ENCODE measurements around the gene TAGLN2. TPM values are rescaled to one million over a fixed set of nuclear protein-coding genes. Genes with fewer than 3 reads are reported as not detected.
A peak's percentile ranks its signal among the peaks of the same experiment; 100 is the strongest.
"Not testable (repeated sequence)": the region's sequence is repeated elsewhere in the genome, so short reads cannot be mapped to it uniquely, and the experiment has no call there.

Gene TAGLN2
- total RNA-seq, 1 donor from 2014 or later, result 85.1 TPM

DNA sequence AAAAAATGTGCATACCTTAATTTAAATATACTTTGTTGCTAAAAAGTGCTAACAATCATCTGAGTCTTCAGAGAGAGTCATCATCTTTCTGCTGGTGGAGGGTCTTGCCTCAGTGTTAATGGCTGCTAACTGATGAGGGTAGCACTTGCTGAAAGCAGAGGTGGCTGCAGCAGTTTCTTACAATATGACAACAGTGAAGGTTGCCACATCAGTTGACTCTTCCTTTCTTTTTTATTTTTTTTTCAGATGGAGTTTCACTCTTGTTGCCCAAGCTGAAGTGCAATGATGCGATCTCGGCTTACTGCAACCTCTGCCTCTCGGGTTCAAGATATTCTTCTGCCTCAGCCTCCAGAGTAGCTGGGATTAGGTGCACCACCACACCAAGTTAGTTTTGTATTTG is 22.8 kb downstream of the TAGLN2 start:
- Histone ChIP-seq H3K9ac (ENCODE audit: low read depth in 1 of 3, low read length in 3 of 3) (no peak overlapping the region), H3K4me1 (ENCODE audit: control insufficient read depth in 3 of 3, insufficient read depth in 3 of 3, low read length in 3 of 3) (peaks cover 0 to 11% (median 8%) of the 10 kb centered on the region in 3 donors), H3K27me3 (ENCODE audit: control insufficient read depth in 3 of 3, insufficient read depth in 3 of 3, low read length in 3 of 3) (peaks cover 0 to 5% (median 0%) of the 10 kb centered on the region in 3 donors), H3K4me3 (ENCODE audit: low read length in 3 of 3) (no peak overlapping the region), H3K27ac (ENCODE audit: low read depth, low read length) (no peak overlapping the region), H3K9me3 (ENCODE audit: control insufficient read depth in 3 of 3, low read length in 3 of 3) (no peaks in the 10 kb centered on the region), H3K36me3 (ENCODE audit: control insufficient read depth in 3 of 3, insufficient read depth in 3 of 3, low read length in 3 of 3) (no peaks in the 10 kb centered on the region)

- peaks cover 0 to 5% (median 0%) of the 10 kb centered on the region in 3 donors for H3K27me3 ChIP-seq (ENCODE audit: control insufficient read depth in 3 of 3, insufficient read depth in 3 of 3, low read length in 3 of 3)
- H3K36me3 ChIP-seq (ENCODE audit: control insufficient read depth in 3 of 3, insufficient read depth in 3 of 3, low read length in 3 of 3), result no peaks in the 10 kb centered on the region
- H3K4me1 ChIP-seq (ENCODE audit: control insufficient read depth in 3 of 3, insufficient read depth in 3 of 3, low read length in 3 of 3), result peaks cover 0 to 14% (median 14%) of the 10 kb centered on the region in 3 donors
- H3K9me3 ChIP-seq (ENCODE audit: control insufficient read depth in 3 of 3, low read length in 3 of 3), result no peaks in the 10 kb centered on the region
- H3K9ac ChIP-seq (ENCODE audit: low read depth in 1 of 3, low read length in 3 of 3), result no peak overlapping the region
- H3K4me3 ChIP-seq (ENCODE audit: low read length in 3 of 3), result no peak overlapping the region
- H3K27ac ChIP-seq (ENCODE audit: low read depth, low read length), result no peak overlapping the region
Measured at GRCh38 chr1:159900755-159901360, 24.4 kb downstream of the TAGLN2 start.

- Histone ChIP-seq H3K4me3 (ENCODE audit: low read length in 3 of 3) (peak within 1 kb of the TSS in 1 of 3 donors; percentile 7), H3K9ac (ENCODE audit: low read depth in 1 of 3, low read length in 3 of 3) (no peak within 1 kb of the TSS), H3K9me3 (ENCODE audit: control insufficient read depth in 3 of 3, low read length in 3 of 3) (no peaks in the 10 kb centered on the region), H3K36me3 (ENCODE audit: control insufficient read depth in 3 of 3, insufficient read depth in 3 of 3, low read length in 3 of 3) (no peaks in the 10 kb centered on the region), H3K27me3 (ENCODE audit: control insufficient read depth in 3 of 3, insufficient read depth in 3 of 3, low read length in 3 of 3) (peaks cover 0 to 5% (median 0%) of the 10 kb centered on the region in 3 donors), H3K4me1 (ENCODE audit: control insufficient read depth in 3 of 3, insufficient read depth in 3 of 3, low read length in 3 of 3) (peaks cover 0 to 14% (median 14%) of the 10 kb centered on the region in 3 donors), H3K27ac (ENCODE audit: low read depth, low read length) (no peak within 1 kb of the TSS)
Measured at GRCh38 chr1:159900086-159900680, 25.1 kb downstream of the TAGLN2 start, which contains the start of gene CFAP45. Gene CFAP45, minus strand, starts transcription at chr1:159900165. Its CDS starts 67 bp downstream, at chr1:159900098.

- not testable (repeated sequence) for H3K36me3 ChIP-seq (ENCODE audit: control insufficient read depth in 3 of 3, insufficient read depth in 3 of 3, low read length in 3 of 3); H3K4me3 ChIP-seq (ENCODE audit: low read length in 3 of 3); H3K9ac ChIP-seq (ENCODE audit: low read depth in 1 of 3, low read length in 3 of 3); H3K27ac ChIP-seq (ENCODE audit: low read depth, low read length); H3K9me3 ChIP-seq (ENCODE audit: control insufficient read depth in 3 of 3, low read length in 3 of 3); H3K27me3 ChIP-seq (ENCODE audit: control insufficient read depth in 3 of 3, insufficient read depth in 3 of 3, low read length in 3 of 3)
- H3K4me1 ChIP-seq (ENCODE audit: control insufficient read depth in 3 of 3, insufficient read depth in 3 of 3, low read length in 3 of 3), result peaks cover 0 to 14% (median 14%) of the 10 kb centered on the region in 3 donors
Measured at GRCh38 chr1:159899634-159900033, 25.7 kb downstream of the TAGLN2 start.

- no peak overlapping the region for H3K27ac ChIP-seq (ENCODE audit: low read depth, low read length)
- no peaks in the 10 kb centered on the region for H3K36me3 ChIP-seq (ENCODE audit: control insufficient read depth in 3 of 3, insufficient read depth in 3 of 3, low read length in 3 of 3)
- H3K9ac ChIP-seq (ENCODE audit: low read depth in 1 of 3, low read length in 3 of 3), result no peak overlapping the region
- H3K27me3 ChIP-seq (ENCODE audit: control insufficient read depth in 3 of 3, insufficient read depth in 3 of 3, low read length in 3 of 3), result peaks cover 0 to 5% (median 0%) of the 10 kb centered on the region in 3 donors
- no peak overlapping the region for H3K4me3 ChIP-seq (ENCODE audit: low read length in 3 of 3)
- peaks cover 0 to 14% (median 14%) of the 10 kb centered on the region in 3 donors for H3K4me1 ChIP-seq (ENCODE audit: control insufficient read depth in 3 of 3, insufficient read depth in 3 of 3, low read length in 3 of 3)
- no peaks in the 10 kb centered on the region for H3K9me3 ChIP-seq (ENCODE audit: control insufficient read depth in 3 of 3, low read length in 3 of 3)
Measured at GRCh38 chr1:159898527-159898926, 26.8 kb downstream of the TAGLN2 start.

DNA sequence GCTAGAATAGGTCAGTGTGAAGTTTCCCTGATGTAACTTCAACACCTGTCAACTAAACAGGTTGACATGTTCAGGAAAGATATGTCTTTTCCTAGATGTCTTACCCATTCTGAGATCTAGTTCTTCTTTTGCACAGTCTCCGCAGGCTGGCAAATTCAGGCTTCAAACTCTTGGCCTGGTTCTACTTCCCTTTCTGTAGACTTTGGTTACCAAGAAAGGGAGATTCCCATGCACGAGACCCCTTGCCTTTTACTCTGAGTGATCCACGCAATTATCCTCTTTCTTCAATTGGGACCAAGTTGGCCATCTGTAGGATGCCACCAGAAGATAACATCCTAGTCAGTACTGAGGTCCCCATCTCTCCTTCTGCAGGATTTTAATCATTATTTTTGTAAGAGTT is 27.3 kb downstream of the TAGLN2 start:
- Histone ChIP-seq H3K9ac (ENCODE audit: low read depth in 1 of 3, low read length in 3 of 3) (no peak overlapping the region), H3K4me1 (ENCODE audit: control insufficient read depth in 3 of 3, insufficient read depth in 3 of 3, low read length in 3 of 3) (peaks cover 0 to 14% (median 14%) of the 10 kb centered on the region in 3 donors), H3K4me3 (ENCODE audit: low read length in 3 of 3) (no peak overlapping the region), H3K27me3 (ENCODE audit: control insufficient read depth in 3 of 3, insufficient read depth in 3 of 3, low read length in 3 of 3) (peaks cover 0 to 5% (median 0%) of the 10 kb centered on the region in 3 donors), H3K27ac (ENCODE audit: low read depth, low read length) (no peak overlapping the region), H3K36me3 (ENCODE audit: control insufficient read depth in 3 of 3, insufficient read depth in 3 of 3, low read length in 3 of 3) (no peaks in the 10 kb centered on the region), H3K9me3 (ENCODE audit: control insufficient read depth in 3 of 3, low read length in 3 of 3) (no peaks in the 10 kb centered on the region)

GRCh38 chr1:159896546-159896930 is 28.8 kb downstream of the TAGLN2 start:
- H3K9ac ChIP-seq (ENCODE audit: low read depth in 1 of 3, low read length in 3 of 3), result no peak overlapping the region
- H3K9me3 ChIP-seq (ENCODE audit: control insufficient read depth in 3 of 3, low read length in 3 of 3), result no peaks in the 10 kb centered on the region
- no peak overlapping the region for H3K4me3 ChIP-seq (ENCODE audit: low read length in 3 of 3)
- peaks cover 0 to 14% (median 14%) of the 10 kb centered on the region in 3 donors for H3K4me1 ChIP-seq (ENCODE audit: control insufficient read depth in 3 of 3, insufficient read depth in 3 of 3, low read length in 3 of 3)
- H3K36me3 ChIP-seq (ENCODE audit: control insufficient read depth in 3 of 3, insufficient read depth in 3 of 3, low read length in 3 of 3), result no peaks in the 10 kb centered on the region
- H3K27ac ChIP-seq (ENCODE audit: low read depth, low read length), result peak overlapping the region; percentile 21
- peaks cover 0 to 5% (median 0%) of the 10 kb centered on the region in 3 donors for H3K27me3 ChIP-seq (ENCODE audit: control insufficient read depth in 3 of 3, insufficient read depth in 3 of 3, low read length in 3 of 3)

- peak overlapping the region; percentile 21 for H3K27ac ChIP-seq (ENCODE audit: low read depth, low read length)
Measured at GRCh38 chr1:159895836-159896545, 29.3 kb downstream of the TAGLN2 start.

GRCh38 chr1:159895286-159895685 is 30.0 kb downstream of the TAGLN2 start:
- Histone ChIP-seq H3K36me3 (ENCODE audit: control insufficient read depth in 3 of 3, insufficient read depth in 3 of 3, low read length in 3 of 3) (no peaks in the 10 kb centered on the region), H3K27ac (ENCODE audit: low read depth, low read length) (no peak overlapping the region), H3K4me1 (ENCODE audit: control insufficient read depth in 3 of 3, insufficient read depth in 3 of 3, low read length in 3 of 3) (peaks cover 2 to 14% (median 7%) of the 10 kb centered on the region in 3 donors), H3K4me3 (ENCODE audit: low read length in 3 of 3) (no peak overlapping the region), H3K9ac (ENCODE audit: low read depth in 1 of 3, low read length in 3 of 3) (no peak overlapping the region), H3K9me3 (ENCODE audit: control insufficient read depth in 3 of 3, low read length in 3 of 3) (no peaks in the 10 kb centered on the region), H3K27me3 (ENCODE audit: control insufficient read depth in 3 of 3, insufficient read depth in 3 of 3, low read length in 3 of 3) (no peaks in the 10 kb centered on the region)

More at GRCh38 chr1:159895836-159896545, 29.3 kb downstream of the TAGLN2 start:
- H3K27me3 ChIP-seq (ENCODE audit: control insufficient read depth in 3 of 3, insufficient read depth in 3 of 3, low read length in 3 of 3), result peaks cover 0 to 3% (median 0%) of the 10 kb centered on the region in 3 donors
- H3K9me3 ChIP-seq (ENCODE audit: control insufficient read depth in 3 of 3, low read length in 3 of 3), result no peaks in the 10 kb centered on the region
- H3K36me3 ChIP-seq (ENCODE audit: control insufficient read depth in 3 of 3, insufficient read depth in 3 of 3, low read length in 3 of 3), result no peaks in the 10 kb centered on the region
- H3K9ac ChIP-seq (ENCODE audit: low read depth in 1 of 3, low read length in 3 of 3), result no peak overlapping the region
- peaks cover 0 to 14% (median 12%) of the 10 kb centered on the region in 3 donors for H3K4me1 ChIP-seq (ENCODE audit: control insufficient read depth in 3 of 3, insufficient read depth in 3 of 3, low read length in 3 of 3)
- H3K4me3 ChIP-seq (ENCODE audit: low read length in 3 of 3), result no peak overlapping the region

DNA sequence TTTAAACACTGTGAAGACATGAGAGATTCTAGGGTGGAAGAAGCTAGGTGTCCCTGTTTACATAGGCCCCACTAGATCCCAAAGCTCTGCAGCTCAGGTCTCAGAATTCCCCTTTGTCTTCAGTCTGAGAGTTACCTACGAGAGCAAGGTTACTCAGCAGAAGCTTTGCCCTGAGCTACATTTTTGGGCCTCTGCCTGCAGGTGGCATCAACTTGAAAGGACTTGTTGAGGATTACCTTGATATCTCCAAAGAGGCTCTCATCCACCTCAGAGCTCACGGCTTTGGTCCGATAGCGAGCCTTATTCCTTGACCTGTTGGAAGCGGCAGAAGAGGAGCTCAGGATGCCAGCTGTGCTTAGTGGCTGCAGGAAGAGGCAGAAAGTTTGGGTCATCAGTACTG is 32.4 kb downstream of the TAGLN2 start:
- no peak overlapping the region for H3K4me3 ChIP-seq (ENCODE audit: low read length in 3 of 3)
- peaks cover 13 to 17% (median 14%) of the 10 kb centered on the region in 3 donors for H3K4me1 ChIP-seq (ENCODE audit: control insufficient read depth in 3 of 3, insufficient read depth in 3 of 3, low read length in 3 of 3)
- no peaks in the 10 kb centered on the region for H3K9me3 ChIP-seq (ENCODE audit: control insufficient read depth in 3 of 3, low read length in 3 of 3)
- H3K36me3 ChIP-seq (ENCODE audit: control insufficient read depth in 3 of 3, insufficient read depth in 3 of 3, low read length in 3 of 3), result no peaks in the 10 kb centered on the region
- no peak overlapping the region for H3K9ac ChIP-seq (ENCODE audit: low read depth in 1 of 3, low read length in 3 of 3)
- no peak overlapping the region for H3K27ac ChIP-seq (ENCODE audit: low read depth, low read length)
- H3K27me3 ChIP-seq (ENCODE audit: control insufficient read depth in 3 of 3, insufficient read depth in 3 of 3, low read length in 3 of 3), result no peaks in the 10 kb centered on the region
